DOHH2 (cell line): ENCODE results near the gene OAT.
A peak's percentile ranks its signal among the peaks of the same experiment; 100 is the strongest.

Experiments used
- CTCF ChIP-seq: fragments of 200-600 bp; sonication (generic); IDR thresholded peaks from one replicate; pipeline ENCODE4 v1.5.1; 2014; ENCODE audit warnings: antibody characterized with exemption, mild to moderate bottlenecking, low read depth, low read length; ENCODE audit not compliant: poor library complexity, severe bottlenecking
- EZH2phosphoT487 ChIP-seq: fragments of 200-600 bp; sonication (generic); IDR thresholded peaks from 2 replicates; pipeline ENCODE4 v1.6.1; 2017; ENCODE audit warnings: borderline replicate concordance, mild to moderate bottlenecking, antibody characterized with exemption, low read length, moderate library complexity, mixed read lengths

GRCh38 chr10:124448696-124449169 is 30.0 kb upstream of the OAT start:
- TF ChIP-seq CTCF (peak; percentile 27), EZH2phosphoT487 (peak; percentile 85; the same call in 1 of the 2 replicates)
